ENCODE results near the gene TFAM. TPM values are rescaled to one million over a fixed set of nuclear protein-coding genes. Genes with fewer than 3 reads are reported as not detected.
A peak's percentile ranks its signal among the peaks of the same experiment; 100 is the strongest.

The TFAM gene
- polyA plus RNA-seq (2013, experiment 1 of 2) = 24.4 TPM
- 23.2 TPM for polyA plus RNA-seq (2013, experiment 2 of 2)

DNA sequence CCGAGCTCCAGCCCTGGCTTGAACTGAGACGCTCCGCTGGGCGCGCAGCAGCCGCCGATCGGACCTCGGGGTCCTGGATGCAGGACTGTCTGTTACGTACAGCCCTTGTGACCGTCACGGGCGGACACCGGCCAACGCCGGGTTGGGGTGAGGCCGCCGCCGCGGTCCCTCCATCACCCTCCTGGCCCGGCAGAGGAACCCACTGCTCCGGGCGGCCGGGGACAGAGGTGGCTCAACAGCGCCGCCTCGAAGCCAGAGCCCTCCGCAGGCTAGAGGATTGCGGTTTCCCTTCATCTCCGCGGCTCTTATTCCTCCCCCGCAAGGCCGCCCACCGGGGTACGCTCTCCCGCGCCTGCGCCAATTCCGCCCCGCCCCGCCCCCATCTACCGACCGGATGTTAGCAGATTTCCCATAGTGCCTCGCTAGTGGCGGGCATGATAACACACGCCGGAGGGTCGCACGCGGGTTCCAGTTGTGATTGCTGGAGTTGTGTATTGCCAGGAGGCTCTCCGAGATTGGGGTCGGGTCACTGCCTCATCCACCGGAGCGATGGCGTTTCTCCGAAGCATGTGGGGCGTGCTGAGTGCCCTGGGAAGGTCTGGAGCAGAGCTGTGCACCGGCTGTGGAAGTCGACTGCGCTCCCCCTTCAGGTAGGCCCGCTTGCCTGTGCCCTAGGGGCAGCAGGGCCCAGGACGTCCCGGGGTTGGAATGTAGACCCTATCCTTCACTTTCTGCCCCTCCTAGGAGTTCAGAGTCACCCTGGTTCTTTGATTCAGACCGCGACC is at the start of gene TFAM:
Gene TFAM (plus strand): TSS at position 412 of the 785 bp plus-strand sequence. CDS start 138 bp downstream, at position 550.
- H3K79me1 ChIP-seq (replicated peaks; ENCODE audit: low read length, poor library complexity, severe bottlenecking) = peaks cover 6% of the 10 kb centered on the region
- peak within 1 kb of the TSS; percentile 88 to 89 for H3K4ac ChIP-seq (ENCODE audit: low read depth in 1 of 2, low read length in 2 of 2)
- peak within 1 kb of the TSS; percentile 69 to 92 for H3K4me3 ChIP-seq (ENCODE audit: insufficient read depth in 1 of 2, low read depth in 1 of 2, low read length in 2 of 2)
- H3K27ac ChIP-seq (ENCODE audit: low read length, poor library complexity, severe bottlenecking) = peak within 1 kb of the TSS; percentile 75
- under 1% methylated on average over 65 of the region's 65 CpGs for WGBS
- H2BK120ac ChIP-seq (ENCODE audit: low read depth, low read length) = peak within 1 kb of the TSS; percentile 87
- no peaks in the 10 kb centered on the region for H3K27me3 ChIP-seq (ENCODE audit: control insufficient read depth in 1 of 2, insufficient read depth in 1 of 2, low read length in 2 of 2)
- H2BK12ac ChIP-seq (ENCODE audit: low read length in 2 of 2) = no peak within 1 kb of the TSS
- H3K36me3 ChIP-seq (ENCODE audit: control insufficient read depth in 1 of 2, insufficient read depth in 2 of 2, low read depth in 1 of 2, low read length in 2 of 2) = peaks cover 0 to 31% of the 10 kb centered on the region in 2 experiments
- peak within 1 kb of the TSS; percentile 98 for H2BK15ac ChIP-seq (ENCODE audit: low read depth, poor library complexity, severe bottlenecking)
- H2AK5ac ChIP-seq (ENCODE audit: low read length, severe bottlenecking) = no peak within 1 kb of the TSS
- no peak within 1 kb of the TSS for H3K23ac ChIP-seq (ENCODE audit: low read length in 2 of 2)
- peak within 1 kb of the TSS; percentile 87 to 98 for H3K18ac ChIP-seq (ENCODE audit: low read depth in 1 of 2, low read length in 2 of 2)
- peaks cover 4% of the 10 kb centered on the region for H3K4me1 ChIP-seq (ENCODE audit: control insufficient read depth, insufficient read depth, low read depth, low read length)
- H2AFZ ChIP-seq (ENCODE audit: low read depth, low read length) = peak within 1 kb of the TSS; percentile 58
- no peaks in the 10 kb centered on the region for H3K9me3 ChIP-seq (ENCODE audit: control insufficient read depth, low read length)
- H4K8ac ChIP-seq (ENCODE audit: low read length) = peak within 1 kb of the TSS; percentile 94
- H2BK5ac ChIP-seq (ENCODE audit: low read depth, low read length, poor library complexity, severe bottlenecking) = peak within 1 kb of the TSS; percentile 70
- peak; percentile 89 for DNase-seq
- H3K4me2 ChIP-seq (ENCODE audit: low read length, poor library complexity, severe bottlenecking) = peak within 1 kb of the TSS; percentile 87
- peak within 1 kb of the TSS in 1 of 2 experiments; percentile 69 for H3K14ac ChIP-seq (ENCODE audit: low read length in 2 of 2)
- peak within 1 kb of the TSS; percentile 91 for H4K91ac ChIP-seq (ENCODE audit: low read length)
- peak within 1 kb of the TSS; percentile 91 for H3K9ac ChIP-seq (ENCODE audit: low read length)

DNA sequence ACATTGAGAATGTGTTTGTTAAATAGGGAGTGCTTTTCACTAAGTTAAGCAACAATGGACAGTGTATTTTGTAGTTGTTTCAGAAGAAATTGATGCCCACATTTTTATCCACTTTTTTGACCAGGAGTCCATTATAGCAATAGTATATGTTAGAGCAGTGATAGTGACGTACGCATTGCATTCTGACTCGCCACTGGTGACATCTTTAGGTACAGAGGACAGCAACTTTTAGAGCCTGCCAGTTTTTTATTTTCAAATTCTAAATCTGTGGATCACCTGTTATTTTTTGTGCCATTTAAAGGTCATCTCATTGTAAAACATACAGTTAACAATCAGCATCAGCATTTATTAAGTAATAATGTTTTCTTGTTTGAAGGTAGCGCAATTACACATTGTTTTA is 49.0 kb upstream of the TFAM start:
- H3K27me3 ChIP-seq (ENCODE audit: control insufficient read depth in 1 of 2, insufficient read depth in 1 of 2, low read length in 2 of 2) = peaks cover 0 to under 1% of the 10 kb centered on the region in 2 experiments
- no peak overlapping the region for H2BK12ac ChIP-seq (ENCODE audit: low read length in 2 of 2)
- H2AFZ ChIP-seq (ENCODE audit: low read depth, low read length) = no peak overlapping the region
- peak overlapping the region in 1 of 2 experiments; percentile 91 for H3K4me3 ChIP-seq (ENCODE audit: insufficient read depth in 1 of 2, low read depth in 1 of 2, low read length in 2 of 2)
- H3K79me1 ChIP-seq (replicated peaks; ENCODE audit: low read length, poor library complexity, severe bottlenecking) = peaks cover 14% of the 10 kb centered on the region
- no peak overlapping the region for H2BK5ac ChIP-seq (ENCODE audit: low read depth, low read length, poor library complexity, severe bottlenecking)
- no peak overlapping the region for H2BK120ac ChIP-seq (ENCODE audit: low read depth, low read length)
- no peak overlapping the region for H3K14ac ChIP-seq (ENCODE audit: low read length in 2 of 2)
- no peak overlapping the region for H3K27ac ChIP-seq (ENCODE audit: low read length, poor library complexity, severe bottlenecking)
- H3K4me1 ChIP-seq (ENCODE audit: control insufficient read depth, insufficient read depth, low read depth, low read length) = peaks cover 2% of the 10 kb centered on the region
- H3K4ac ChIP-seq (ENCODE audit: low read depth in 1 of 2, low read length in 2 of 2) = no peak overlapping the region
- no peak overlapping the region for H4K8ac ChIP-seq (ENCODE audit: low read length)
- peak overlapping the region; percentile 92 for H3K9ac ChIP-seq (ENCODE audit: low read length)
- no peak overlapping the region for H3K23ac ChIP-seq (ENCODE audit: low read length in 2 of 2)
- H3K36me3 ChIP-seq (ENCODE audit: control insufficient read depth in 1 of 2, insufficient read depth in 2 of 2, low read depth in 1 of 2, low read length in 2 of 2) = no peaks in the 10 kb centered on the region
- H3K4me2 ChIP-seq (ENCODE audit: low read length, poor library complexity, severe bottlenecking) = peak overlapping the region; percentile 92
- H2AK5ac ChIP-seq (ENCODE audit: low read length, severe bottlenecking) = no peak overlapping the region
- WGBS = 78% methylated on average over 3 of the region's 4 CpGs
- H2BK15ac ChIP-seq (ENCODE audit: low read depth, poor library complexity, severe bottlenecking) = no peak overlapping the region
- DNase-seq = peak; percentile 8
- H4K91ac ChIP-seq (ENCODE audit: low read length) = no peak overlapping the region
- no peaks in the 10 kb centered on the region for H3K9me3 ChIP-seq (ENCODE audit: control insufficient read depth, low read length)
- no peak overlapping the region for H3K18ac ChIP-seq (ENCODE audit: low read depth in 1 of 2, low read length in 2 of 2)

DNA sequence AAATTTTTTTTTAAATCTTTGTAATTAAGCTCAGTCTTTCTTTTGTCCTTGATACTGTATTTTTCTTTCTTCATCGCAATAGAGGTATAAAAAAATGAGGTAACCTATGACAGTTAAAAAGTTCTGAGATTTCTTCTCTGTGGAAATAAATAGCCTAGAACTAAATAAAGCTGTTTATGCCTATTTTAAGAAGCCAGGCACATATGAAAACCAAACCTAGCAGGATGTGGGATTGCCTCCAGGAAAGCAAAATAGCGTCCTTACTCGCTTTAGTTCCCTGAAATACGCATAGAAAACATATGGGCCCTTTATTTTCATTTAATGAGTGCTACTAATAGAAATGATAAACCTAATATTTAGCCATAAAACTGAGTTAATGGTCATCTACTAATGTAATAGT is 43.8 kb upstream of the TFAM start:
- Histone ChIP-seq H2BK15ac (ENCODE audit: low read depth, poor library complexity, severe bottlenecking) (no peak overlapping the region), H3K27me3 (ENCODE audit: control insufficient read depth in 1 of 2, insufficient read depth in 1 of 2, low read length in 2 of 2) (no peaks in the 10 kb centered on the region), H3K14ac (ENCODE audit: low read length in 2 of 2) (no peak overlapping the region), H2BK120ac (ENCODE audit: low read depth, low read length) (no peak overlapping the region), H3K4ac (ENCODE audit: low read depth in 1 of 2, low read length in 2 of 2) (no peak overlapping the region), H3K4me1 (ENCODE audit: control insufficient read depth, insufficient read depth, low read depth, low read length) (no peaks in the 10 kb centered on the region), H3K4me3 (ENCODE audit: insufficient read depth in 1 of 2, low read depth in 1 of 2, low read length in 2 of 2) (no peak overlapping the region), H3K4me2 (ENCODE audit: low read length, poor library complexity, severe bottlenecking) (no peak overlapping the region), H3K27ac (ENCODE audit: low read length, poor library complexity, severe bottlenecking) (no peak overlapping the region), H3K18ac (ENCODE audit: low read depth in 1 of 2, low read length in 2 of 2) (no peak overlapping the region), H2BK5ac (ENCODE audit: low read depth, low read length, poor library complexity, severe bottlenecking) (no peak overlapping the region), H4K8ac (ENCODE audit: low read length) (no peak overlapping the region), H2BK12ac (ENCODE audit: low read length in 2 of 2) (no peak overlapping the region), H3K79me1 (replicated peaks; ENCODE audit: low read length, poor library complexity, severe bottlenecking) (peaks cover 19% of the 10 kb centered on the region), H2AK5ac (ENCODE audit: low read length, severe bottlenecking) (no peak overlapping the region), H3K23ac (ENCODE audit: low read length in 2 of 2) (no peak overlapping the region), H3K9ac (ENCODE audit: low read length) (no peak overlapping the region), H4K91ac (ENCODE audit: low read length) (no peak overlapping the region), H3K36me3 (ENCODE audit: control insufficient read depth in 1 of 2, insufficient read depth in 2 of 2, low read depth in 1 of 2, low read length in 2 of 2) (peaks cover 0 to 3% of the 10 kb centered on the region in 2 experiments), H3K9me3 (ENCODE audit: control insufficient read depth, low read length) (no peaks in the 10 kb centered on the region), H2AFZ (ENCODE audit: low read depth, low read length) (no peak overlapping the region)
- WGBS = no CpG with 5 or more reads among the region's 4 CpGs
- no peak for DNase-seq

DNA sequence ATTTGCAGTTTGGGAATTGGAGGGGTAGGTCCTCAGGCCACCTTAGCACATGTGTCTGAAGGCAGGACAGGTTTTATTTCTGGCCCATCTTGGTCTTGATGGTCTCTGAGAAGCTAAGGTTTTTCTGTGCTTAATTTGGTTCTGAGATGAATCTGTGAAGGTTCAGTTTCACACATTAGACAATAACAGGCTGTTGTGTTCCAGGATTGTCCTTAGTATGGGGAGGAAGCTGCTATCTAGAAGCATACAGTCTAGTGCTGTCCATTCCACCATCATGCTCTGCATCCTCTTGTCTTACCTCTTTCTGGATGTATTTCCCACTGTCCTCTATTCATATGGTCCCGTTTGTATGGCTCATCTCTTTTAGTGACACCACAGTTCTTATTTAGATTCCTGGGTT is 43.3 kb upstream of the TFAM start:
- Histone ChIP-seq H3K4me2 (ENCODE audit: low read length, poor library complexity, severe bottlenecking) (no peak overlapping the region), H3K18ac (ENCODE audit: low read depth in 1 of 2, low read length in 2 of 2) (no peak overlapping the region), H3K9ac (ENCODE audit: low read length) (no peak overlapping the region), H2BK15ac (ENCODE audit: low read depth, poor library complexity, severe bottlenecking) (no peak overlapping the region), H3K4ac (ENCODE audit: low read depth in 1 of 2, low read length in 2 of 2) (no peak overlapping the region), H2BK12ac (ENCODE audit: low read length in 2 of 2) (no peak overlapping the region), H3K4me3 (ENCODE audit: insufficient read depth in 1 of 2, low read depth in 1 of 2, low read length in 2 of 2) (no peak overlapping the region), H3K9me3 (ENCODE audit: control insufficient read depth, low read length) (no peaks in the 10 kb centered on the region), H4K8ac (ENCODE audit: low read length) (no peak overlapping the region), H3K27me3 (ENCODE audit: control insufficient read depth in 1 of 2, insufficient read depth in 1 of 2, low read length in 2 of 2) (no peaks in the 10 kb centered on the region), H2AK5ac (ENCODE audit: low read length, severe bottlenecking) (no peak overlapping the region), H3K23ac (ENCODE audit: low read length in 2 of 2) (no peak overlapping the region), H4K91ac (ENCODE audit: low read length) (no peak overlapping the region), H3K27ac (ENCODE audit: low read length, poor library complexity, severe bottlenecking) (no peak overlapping the region), H3K4me1 (ENCODE audit: control insufficient read depth, insufficient read depth, low read depth, low read length) (no peaks in the 10 kb centered on the region), H3K14ac (ENCODE audit: low read length in 2 of 2) (no peak overlapping the region), H2BK5ac (ENCODE audit: low read depth, low read length, poor library complexity, severe bottlenecking) (no peak overlapping the region), H3K36me3 (ENCODE audit: control insufficient read depth in 1 of 2, insufficient read depth in 2 of 2, low read depth in 1 of 2, low read length in 2 of 2) (peaks cover 0 to 3% of the 10 kb centered on the region in 2 experiments), H2BK120ac (ENCODE audit: low read depth, low read length) (no peak overlapping the region), H2AFZ (ENCODE audit: low read depth, low read length) (no peak overlapping the region), H3K79me1 (replicated peaks; ENCODE audit: low read length, poor library complexity, severe bottlenecking) (peaks cover 24% of the 10 kb centered on the region)
- 100% methylated on average over 1 of the region's 1 CpG for WGBS
- no peak for DNase-seq
